WTC11 (cell line): ENCODE results near the gene CCR5.

ENCODE experiments used
- ZNF671 ChIP-seq: fragments of 250-450 bp; sonication (Bioruptor Pico); IDR thresholded peaks from 2 replicates; pipeline ENCODE4 v1.8.0; 2021; ENCODE audit warnings: mild to moderate bottlenecking
- TF ChIP-seq, protein P1 (sequence below): fragments of 200-600 bp; IDR thresholded peaks from 2 replicates; pipeline ENCODE4 v1.8.0; 2022; ENCODE audit warnings: antibody characterized with exemption
- TF ChIP-seq, protein P2 (sequence below): sonication (generic); formaldehyde crosslinking; IDR thresholded peaks from 2 replicates; pipeline ENCODE4 v1.8.0; 2023; ENCODE audit warnings: missing genetic modification reagents, mild to moderate bottlenecking, borderline replicate concordance
- TF ChIP-seq, protein P3 (sequence below): sonication (generic); formaldehyde crosslinking; IDR thresholded peaks from 2 replicates; pipeline ENCODE4 v1.8.0; 2022; ENCODE audit warnings: mild to moderate bottlenecking, missing genetic modification reagents

DNA sequence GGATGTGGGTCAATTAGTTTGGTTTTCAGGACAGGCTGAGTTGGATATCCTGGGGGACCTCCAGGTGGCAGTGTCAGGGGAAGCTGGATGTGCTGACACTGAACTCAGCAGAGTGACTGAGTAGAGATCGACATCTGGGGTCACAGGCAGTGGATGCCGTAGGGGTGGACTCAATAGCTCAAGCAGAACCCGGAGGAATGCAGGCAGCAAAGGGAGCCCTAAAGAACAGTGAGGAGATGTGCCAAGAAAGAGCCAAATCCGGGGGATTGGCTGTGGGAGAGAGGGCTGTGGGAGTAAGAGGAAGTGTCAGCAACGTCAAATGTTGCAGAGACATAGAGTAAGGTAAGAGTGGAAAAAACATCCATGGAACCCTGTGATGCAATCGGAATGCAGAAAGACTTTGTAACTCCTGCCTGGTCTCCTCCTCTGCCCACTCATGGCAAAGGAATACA lies 24.5 kb downstream of the CCR5 start:
- TF ChIP-seq, protein P1, sequence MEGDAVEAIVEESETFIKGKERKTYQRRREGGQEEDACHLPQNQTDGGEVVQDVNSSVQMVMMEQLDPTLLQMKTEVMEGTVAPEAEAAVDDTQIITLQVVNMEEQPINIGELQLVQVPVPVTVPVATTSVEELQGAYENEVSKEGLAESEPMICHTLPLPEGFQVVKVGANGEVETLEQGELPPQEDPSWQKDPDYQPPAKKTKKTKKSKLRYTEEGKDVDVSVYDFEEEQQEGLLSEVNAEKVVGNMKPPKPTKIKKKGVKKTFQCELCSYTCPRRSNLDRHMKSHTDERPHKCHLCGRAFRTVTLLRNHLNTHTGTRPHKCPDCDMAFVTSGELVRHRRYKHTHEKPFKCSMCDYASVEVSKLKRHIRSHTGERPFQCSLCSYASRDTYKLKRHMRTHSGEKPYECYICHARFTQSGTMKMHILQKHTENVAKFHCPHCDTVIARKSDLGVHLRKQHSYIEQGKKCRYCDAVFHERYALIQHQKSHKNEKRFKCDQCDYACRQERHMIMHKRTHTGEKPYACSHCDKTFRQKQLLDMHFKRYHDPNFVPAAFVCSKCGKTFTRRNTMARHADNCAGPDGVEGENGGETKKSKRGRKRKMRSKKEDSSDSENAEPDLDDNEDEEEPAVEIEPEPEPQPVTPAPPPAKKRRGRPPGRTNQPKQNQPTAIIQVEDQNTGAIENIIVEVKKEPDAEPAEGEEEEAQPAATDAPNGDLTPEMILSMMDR = no peak
- TF ChIP-seq, protein P2, sequence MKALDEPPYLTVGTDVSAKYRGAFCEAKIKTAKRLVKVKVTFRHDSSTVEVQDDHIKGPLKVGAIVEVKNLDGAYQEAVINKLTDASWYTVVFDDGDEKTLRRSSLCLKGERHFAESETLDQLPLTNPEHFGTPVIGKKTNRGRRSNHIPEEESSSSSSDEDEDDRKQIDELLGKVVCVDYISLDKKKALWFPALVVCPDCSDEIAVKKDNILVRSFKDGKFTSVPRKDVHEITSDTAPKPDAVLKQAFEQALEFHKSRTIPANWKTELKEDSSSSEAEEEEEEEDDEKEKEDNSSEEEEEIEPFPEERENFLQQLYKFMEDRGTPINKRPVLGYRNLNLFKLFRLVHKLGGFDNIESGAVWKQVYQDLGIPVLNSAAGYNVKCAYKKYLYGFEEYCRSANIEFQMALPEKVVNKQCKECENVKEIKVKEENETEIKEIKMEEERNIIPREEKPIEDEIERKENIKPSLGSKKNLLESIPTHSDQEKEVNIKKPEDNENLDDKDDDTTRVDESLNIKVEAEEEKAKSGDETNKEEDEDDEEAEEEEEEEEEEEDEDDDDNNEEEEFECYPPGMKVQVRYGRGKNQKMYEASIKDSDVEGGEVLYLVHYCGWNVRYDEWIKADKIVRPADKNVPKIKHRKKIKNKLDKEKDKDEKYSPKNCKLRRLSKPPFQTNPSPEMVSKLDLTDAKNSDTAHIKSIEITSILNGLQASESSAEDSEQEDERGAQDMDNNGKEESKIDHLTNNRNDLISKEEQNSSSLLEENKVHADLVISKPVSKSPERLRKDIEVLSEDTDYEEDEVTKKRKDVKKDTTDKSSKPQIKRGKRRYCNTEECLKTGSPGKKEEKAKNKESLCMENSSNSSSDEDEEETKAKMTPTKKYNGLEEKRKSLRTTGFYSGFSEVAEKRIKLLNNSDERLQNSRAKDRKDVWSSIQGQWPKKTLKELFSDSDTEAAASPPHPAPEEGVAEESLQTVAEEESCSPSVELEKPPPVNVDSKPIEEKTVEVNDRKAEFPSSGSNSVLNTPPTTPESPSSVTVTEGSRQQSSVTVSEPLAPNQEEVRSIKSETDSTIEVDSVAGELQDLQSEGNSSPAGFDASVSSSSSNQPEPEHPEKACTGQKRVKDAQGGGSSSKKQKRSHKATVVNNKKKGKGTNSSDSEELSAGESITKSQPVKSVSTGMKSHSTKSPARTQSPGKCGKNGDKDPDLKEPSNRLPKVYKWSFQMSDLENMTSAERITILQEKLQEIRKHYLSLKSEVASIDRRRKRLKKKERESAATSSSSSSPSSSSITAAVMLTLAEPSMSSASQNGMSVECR = no peak
- TF ChIP-seq, protein P3, sequence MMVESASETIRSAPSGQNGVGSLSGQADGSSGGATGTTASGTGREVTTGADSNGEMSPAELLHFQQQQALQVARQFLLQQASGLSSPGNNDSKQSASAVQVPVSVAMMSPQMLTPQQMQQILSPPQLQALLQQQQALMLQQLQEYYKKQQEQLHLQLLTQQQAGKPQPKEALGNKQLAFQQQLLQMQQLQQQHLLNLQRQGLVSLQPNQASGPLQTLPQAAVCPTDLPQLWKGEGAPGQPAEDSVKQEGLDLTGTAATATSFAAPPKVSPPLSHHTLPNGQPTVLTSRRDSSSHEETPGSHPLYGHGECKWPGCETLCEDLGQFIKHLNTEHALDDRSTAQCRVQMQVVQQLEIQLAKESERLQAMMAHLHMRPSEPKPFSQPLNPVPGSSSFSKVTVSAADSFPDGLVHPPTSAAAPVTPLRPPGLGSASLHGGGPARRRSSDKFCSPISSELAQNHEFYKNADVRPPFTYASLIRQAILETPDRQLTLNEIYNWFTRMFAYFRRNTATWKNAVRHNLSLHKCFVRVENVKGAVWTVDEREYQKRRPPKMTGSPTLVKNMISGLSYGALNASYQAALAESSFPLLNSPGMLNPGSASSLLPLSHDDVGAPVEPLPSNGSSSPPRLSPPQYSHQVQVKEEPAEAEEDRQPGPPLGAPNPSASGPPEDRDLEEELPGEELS (CRISPR knock-in tag) = no peak
- no peak for TF ChIP-seq ZNF671 (CRISPR knock-in tag)
